IPS DF 4.7 (cell line): ENCODE data around the gene STK32B.
"Not testable (repeated sequence)": the region's sequence is repeated elsewhere in the genome, so short reads cannot be mapped to it uniquely, and the experiment has no call there.

ENCODE experiments used
- DNase-seq: peaks from one replicate; pipeline ENCODE4 v3.0.0-alpha.2; 2013; ENCODE audit warnings: low spot score; ENCODE audit errors: extremely low read depth

STK32B gene

DNA sequence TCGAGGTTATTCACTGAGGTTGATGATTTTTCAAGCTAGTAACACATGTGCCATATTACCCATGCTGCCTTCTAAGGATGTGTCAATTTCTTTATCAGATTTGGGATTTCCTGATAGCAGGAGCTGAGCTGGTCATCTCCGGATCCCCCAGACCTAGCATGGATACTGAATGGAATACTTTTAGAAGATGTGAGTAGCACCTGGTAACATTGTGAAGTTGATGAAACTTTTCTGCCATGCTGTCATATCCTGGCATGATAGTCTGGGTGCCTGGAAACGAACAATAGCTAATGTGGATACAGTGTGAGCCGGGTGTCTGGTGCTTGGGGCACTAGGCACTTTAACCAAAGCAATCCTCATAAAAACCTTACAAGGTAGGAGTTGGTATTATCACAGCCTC lies 21.1 kb upstream of the STK32B start:
- DNase-seq, result no peak

GRCh38 chr4:5030927-5031326 lies 20.4 kb upstream of the STK32B start:
- no peak for DNase-seq

- no peak for DNase-seq
These were observed 18.5 kb upstream of the STK32B start for GRCh38 chr4:5032813-5033212.

DNA sequence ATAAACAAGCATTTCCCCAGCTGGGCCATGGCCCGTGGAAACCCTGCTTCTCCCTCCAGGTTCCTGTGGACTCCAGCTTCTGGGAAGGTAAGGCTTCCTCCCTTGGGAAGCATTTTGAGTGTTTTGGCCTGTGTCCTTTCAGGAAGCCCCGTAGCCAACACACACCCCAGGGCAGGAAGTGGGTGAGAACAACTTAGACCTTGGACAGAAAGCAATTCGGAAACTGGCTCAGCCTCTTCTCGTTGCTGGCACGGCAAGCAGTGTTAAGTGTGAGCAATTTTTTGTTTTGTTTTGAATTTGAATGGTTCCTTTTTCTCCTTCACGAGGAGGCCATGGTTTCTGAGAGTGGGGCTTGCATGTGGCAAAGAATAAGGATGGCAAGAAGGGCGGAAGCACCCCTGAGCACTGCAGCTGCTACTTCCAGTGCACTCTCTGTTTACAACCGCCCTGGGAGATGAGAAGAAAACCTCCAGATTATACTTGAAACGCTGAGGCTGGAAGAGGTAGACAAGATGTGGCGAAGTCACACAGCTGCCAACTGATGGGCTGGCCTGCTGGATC lies 17.9 kb upstream of the STK32B start:
- DNase-seq, result no peak

- no peak for DNase-seq
These were observed 17.1 kb upstream of the STK32B start for GRCh38 chr4:5034206-5034605.

DNA sequence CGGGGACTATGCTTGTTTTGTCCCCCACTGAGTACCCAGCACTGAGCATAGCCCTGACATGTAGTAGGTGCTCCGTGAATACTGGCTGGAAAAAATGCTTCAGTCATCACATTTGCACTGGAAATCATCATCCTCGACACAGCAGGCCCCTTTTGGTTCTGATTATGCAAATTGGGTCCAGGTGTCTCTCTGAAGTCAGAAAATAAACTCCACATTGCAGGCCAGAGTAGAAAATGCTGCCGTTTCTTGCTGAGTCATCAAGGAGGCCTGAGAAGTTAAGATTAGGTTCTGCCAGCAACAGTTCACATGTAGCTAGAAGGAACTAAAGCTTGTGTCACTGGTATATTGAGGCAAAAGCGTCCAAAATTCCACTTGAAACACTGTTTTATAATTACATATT lies 15.0 kb upstream of the STK32B start:
- DNase-seq, result no peak

DNA sequence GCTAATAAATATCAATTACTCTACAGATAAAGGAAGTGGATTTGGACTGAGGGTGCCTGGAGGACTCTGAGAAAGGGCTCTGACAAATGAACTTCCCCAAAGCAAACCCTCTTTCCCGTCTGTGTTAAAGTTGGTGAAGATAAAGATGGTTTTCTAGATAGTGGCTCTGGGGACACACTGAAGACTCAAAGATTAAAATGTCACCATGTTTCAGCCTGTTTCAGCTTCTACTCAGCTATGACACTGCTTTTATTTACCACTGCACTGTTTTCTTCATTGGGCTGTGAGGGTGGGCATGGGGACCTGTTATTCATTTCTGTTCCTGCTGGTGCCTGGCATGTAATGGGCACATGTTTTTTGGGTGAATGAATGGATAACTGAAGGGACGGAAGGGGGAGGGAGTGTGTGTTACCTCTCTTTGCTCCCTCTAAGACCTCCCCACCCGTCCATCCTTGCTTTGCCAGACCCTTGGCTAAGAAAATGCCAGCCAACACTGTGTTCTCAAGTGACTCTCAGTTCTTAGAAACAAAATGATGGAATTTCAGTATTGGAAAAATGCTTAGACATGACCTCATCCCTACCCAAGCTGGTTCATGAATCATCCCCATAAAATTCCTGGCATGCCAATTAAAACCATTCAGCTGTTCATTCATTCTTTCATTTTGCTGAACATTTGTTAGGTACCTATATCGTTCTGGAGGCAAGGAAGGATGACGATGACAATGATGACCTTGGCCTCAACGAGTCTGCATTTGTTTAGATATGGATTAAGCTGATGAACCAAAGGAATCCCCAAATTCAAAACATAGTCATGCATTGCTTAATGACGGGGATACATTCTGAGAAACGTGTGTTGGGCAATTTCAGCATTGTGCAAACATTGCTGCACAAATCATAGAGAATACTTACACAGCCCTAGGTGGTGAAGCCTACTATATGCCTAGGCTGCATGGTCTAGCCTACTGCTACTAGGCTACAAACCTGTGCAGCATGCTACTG lies 13.4 kb upstream of the STK32B start:
- no peak for DNase-seq

GRCh38 chr4:5039800-5040199 lies 11.5 kb upstream of the STK32B start:
- DNase-seq, result no peak

- no peak for DNase-seq
These were observed 10.2 kb upstream of the STK32B start for GRCh38 chr4:5040856-5041620.

GRCh38 chr4:5041699-5042098 lies 9.6 kb upstream of the STK32B start:
- no peak for DNase-seq

DNA sequence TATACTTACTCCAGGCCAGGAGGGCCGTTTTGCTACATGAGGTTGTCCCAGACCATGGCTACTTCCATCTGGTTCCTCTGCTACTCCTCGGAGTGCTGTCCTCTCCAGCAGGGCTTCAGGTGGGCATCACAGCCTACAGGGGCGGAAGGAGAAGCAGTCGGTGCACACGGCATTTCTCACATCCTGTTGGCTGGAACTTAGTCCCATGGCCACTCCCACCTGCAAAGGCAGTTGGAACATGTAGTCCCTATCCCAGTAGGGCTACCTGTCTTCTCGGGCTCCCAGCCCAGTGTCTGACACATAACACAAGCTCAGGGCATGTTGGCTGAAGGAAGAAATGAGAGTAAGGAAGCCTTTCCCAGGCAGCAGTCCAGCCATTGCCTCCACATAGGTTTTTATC lies 7.7 kb upstream of the STK32B start:
- DNase-seq, result no peak

GRCh38 chr4:5044341-5044740 lies 6.9 kb upstream of the STK32B start:
- DNase-seq, result no peak

- no peak for DNase-seq
These were observed 6.2 kb upstream of the STK32B start for GRCh38 chr4:5045097-5045496.

DNA sequence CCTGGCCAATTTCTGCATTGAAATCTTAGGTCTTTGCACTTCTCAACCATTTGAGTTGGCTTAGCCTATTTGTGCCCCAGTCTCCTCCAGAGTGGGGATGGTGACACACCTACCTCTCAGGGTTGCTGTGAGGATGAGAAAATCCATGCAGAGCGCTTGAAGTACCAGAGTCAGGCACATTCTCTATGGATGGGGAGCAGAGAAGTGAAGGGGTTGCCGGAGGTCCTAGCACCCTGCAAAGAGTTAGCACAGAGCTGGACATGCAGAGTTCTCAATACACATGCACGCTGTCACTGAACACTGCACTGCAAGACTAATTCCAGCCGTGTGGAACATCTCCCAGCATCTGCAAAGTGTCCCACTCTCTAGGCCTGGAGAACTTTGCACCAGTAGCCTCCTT lies 2.6 kb upstream of the STK32B start:
- DNase-seq, result no peak

- DNase-seq, result no peak
These were observed 581 bp upstream of the STK32B start for GRCh38 chr4:5050520-5051277.

- no peak for DNase-seq
These were observed 973 bp downstream of the STK32B start for GRCh38 chr4:5052204-5052702.

DNA sequence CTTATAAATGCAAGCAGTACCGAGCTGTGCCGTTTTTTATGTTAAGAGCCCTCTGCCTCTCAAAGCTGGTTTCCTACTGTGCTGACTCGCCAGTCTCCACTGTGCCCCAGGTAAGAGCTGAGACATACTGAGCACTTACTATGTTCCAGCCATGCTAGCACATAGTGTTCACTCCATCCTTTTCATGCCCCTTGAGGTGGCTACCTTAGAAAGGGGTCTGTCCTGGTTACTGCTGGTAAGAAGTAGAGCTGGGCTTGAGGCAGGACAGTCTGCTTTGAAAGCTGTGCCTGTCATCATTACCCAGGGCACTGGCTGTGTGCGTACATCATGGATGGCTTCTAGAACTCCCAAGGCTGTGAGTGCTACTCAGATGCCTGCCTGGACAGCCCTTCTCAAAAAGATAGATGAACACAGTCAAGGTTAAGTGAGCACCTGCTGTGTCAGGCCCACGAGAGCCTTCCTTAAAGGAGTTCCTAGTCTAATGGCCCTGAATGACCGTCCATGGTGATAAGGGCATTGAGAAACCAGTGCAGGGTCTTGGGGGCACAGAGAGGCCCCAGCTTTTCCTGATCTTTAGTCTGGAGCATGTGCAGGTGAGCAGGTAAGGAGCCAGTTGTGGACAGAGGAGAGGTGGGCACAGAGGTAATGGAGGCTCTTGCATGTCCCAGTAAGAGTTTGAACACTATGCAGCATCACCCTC lies 1.6 kb downstream of the STK32B start:
- DNase-seq, result no peak

GRCh38 chr4:5054532-5054931 lies 3.3 kb downstream of the STK32B start:
- no peak for DNase-seq

- no peak for DNase-seq
These were observed 4.1 kb downstream of the STK32B start for GRCh38 chr4:5055411-5055810.

- no peak for DNase-seq
These were observed 14.8 kb downstream of the STK32B start for GRCh38 chr4:5066101-5066500.

DNA sequence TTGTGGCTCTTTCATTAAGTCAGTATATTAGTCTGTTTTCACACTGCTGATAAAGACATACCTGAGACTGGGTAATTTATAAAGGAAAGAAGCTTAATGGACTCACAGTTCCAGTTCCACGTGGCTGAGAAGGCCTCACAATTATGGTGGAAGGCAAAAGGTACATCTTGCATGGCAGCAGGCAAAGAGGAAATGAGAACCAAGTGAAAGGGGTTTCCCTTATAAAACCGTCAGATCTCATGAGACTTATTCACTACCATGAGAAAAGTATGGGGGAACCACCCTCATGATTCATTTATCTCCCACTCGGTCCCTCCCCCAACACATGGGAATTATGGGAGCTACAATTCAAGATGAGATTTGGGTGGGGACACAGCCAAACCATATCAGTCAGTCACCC lies 15.7 kb downstream of the STK32B start:
- DNase-seq, result not testable (repeated sequence)
